HG02938 (cell line): ENCODE measurements around the gene PNMA1.

ENCODE experiments used
- ATAC-seq: cut with Tn5 transposase; IDR thresholded peaks from one replicate; pipeline ENCODE4 v1.9.1; 2021; ENCODE audit warnings: mild to moderate bottlenecking, moderate library complexity; ENCODE audit not compliant: unreplicated experiment

The PNMA1 gene

GRCh38 chr14:73678698-73679097, 35.5 kb downstream of the PNMA1 start:
- ATAC-seq: no peak

GRCh38 chr14:73674986-73675385, 39.2 kb downstream of the PNMA1 start:
- ATAC-seq: no peak

- ATAC-seq: no peak
Measured at GRCh38 chr14:73667854-73668253, 46.3 kb downstream of the PNMA1 start.

GRCh38 chr14:73666583-73666982, 47.6 kb downstream of the PNMA1 start:
- ATAC-seq: no peak

- no peak for ATAC-seq
Measured at GRCh38 chr14:73665130-73665529, 49.1 kb downstream of the PNMA1 start.

GRCh38 chr14:73663548-73664212, 50.5 kb downstream of the PNMA1 start:
- ATAC-seq: no peak

GRCh38 chr14:73662487-73662943, 51.7 kb downstream of the PNMA1 start:
- no peak for ATAC-seq

- no peak for ATAC-seq
Measured at GRCh38 chr14:73661872-73662271, 52.3 kb downstream of the PNMA1 start.
